ENCODE measurements around the gene DDX47.
A peak's percentile ranks its signal among the peaks of the same experiment; 100 is the strongest.

DDX47 gene

DNA sequence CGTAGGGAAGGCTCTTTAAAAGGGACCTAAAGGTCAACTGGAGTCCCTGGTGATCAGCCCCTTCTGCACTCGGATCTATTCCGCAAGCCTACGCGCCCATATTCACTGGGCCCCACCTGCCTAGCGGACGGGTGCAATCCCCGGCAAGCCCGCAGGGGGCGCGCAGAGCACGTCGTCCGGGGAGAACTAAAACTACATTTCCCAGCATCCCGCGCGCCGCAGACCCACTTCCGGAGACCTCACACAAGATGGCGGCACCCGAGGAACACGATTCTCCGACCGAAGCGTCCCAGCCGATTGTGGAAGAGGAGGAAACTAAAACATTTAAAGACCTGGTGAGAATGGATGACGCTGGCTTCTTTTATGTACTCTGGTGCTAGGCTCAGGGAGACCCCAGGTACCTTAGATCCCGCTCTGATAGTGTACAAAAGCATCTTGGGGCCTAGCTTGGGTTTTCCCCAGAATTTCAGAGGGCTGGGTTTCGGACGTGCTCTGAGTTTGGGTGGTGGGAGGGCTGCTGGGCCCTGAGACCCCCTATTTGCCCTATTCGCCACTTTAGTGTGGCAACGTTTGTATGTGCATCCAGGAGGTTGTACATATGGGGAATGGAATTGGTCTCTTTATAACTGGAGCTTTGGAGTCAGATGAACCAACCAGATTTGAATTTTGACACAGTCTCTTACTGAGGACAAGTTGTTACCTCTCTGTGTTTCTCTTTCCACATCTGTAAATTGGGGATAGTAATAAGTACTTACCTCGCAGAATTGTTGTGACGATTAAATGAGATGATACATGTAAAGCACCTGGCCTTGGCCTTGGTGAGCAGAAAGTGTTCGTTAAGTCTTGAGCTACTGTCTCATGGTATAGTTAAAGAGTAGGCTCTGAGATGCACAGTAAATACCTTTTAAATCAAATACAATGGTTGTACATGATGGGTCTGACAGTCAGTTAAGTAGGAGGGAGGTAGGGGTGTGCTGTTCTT lies at the start of gene DDX47:
Gene DDX47 (plus strand): TSS at position 227 of the 982 bp plus-strand sequence. CDS start 22 bp downstream, at position 249.
- TF ChIP-seq CTCF (IDR thresholded peaks at IDR 0.05), result peak; percentile 98
- intact Hi-C loops (cut with DNase I; ENCODE audit: low total_unique reads), result no loop called here
- peaks cover 0 to 31% (median 23%) of the 10 kb centered on the region in 4 donors for H3K4me1 ChIP-seq
- H3K9me3 ChIP-seq, result no peaks in the 10 kb centered on the region
- H3K27ac ChIP-seq, result peak within 1 kb of the TSS; percentile 75 to 83
- H3K36me3 ChIP-seq, result peaks cover 0 to 5% (median 0%) of the 10 kb centered on the region in 3 donors
- no peaks in the 10 kb centered on the region for H3K27me3 ChIP-seq
- H3K4me3 ChIP-seq, result peak within 1 kb of the TSS; percentile 70 to 94
- DNase-seq, result peak; percentile 97

- no peak for DNase-seq
- Histone ChIP-seq H3K27me3 (no peaks in the 10 kb centered on the region), H3K9me3 (no peaks in the 10 kb centered on the region), H3K27ac (no peak overlapping the region), H3K4me1 (no peaks in the 10 kb centered on the region), H3K36me3 (no peaks in the 10 kb centered on the region), H3K4me3 (no peak overlapping the region)
- no peak for TF ChIP-seq CTCF (IDR thresholded peaks at IDR 0.05)
- intact Hi-C loops (cut with DNase I; ENCODE audit: low total_unique reads), result no loop called here
These were observed 48.3 kb upstream of the DDX47 start for GRCh38 chr12:12764824-12765223.

DNA sequence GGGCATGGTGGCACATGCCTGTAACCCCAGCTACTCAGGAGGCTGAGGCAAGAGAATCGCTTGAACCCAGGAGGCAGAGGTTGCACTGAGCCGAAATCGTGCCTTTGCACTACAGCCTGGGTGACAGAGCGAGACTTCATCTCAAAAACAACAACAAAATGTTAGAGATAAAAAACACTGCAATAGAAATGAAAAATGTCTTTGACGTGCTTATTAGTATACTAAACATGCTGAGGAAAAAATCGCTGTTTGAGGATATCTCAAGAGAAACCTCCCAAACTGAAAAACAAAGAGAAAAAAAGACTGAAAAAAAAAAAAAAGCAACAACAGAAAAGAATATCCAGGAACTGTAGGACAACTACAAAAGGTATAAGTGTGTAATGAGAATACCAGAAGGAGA lies 42.9 kb upstream of the DDX47 start:
- no peak overlapping the region for H3K27ac ChIP-seq
- no peaks in the 10 kb centered on the region for H3K4me1 ChIP-seq
- no peaks in the 10 kb centered on the region for H3K9me3 ChIP-seq
- H3K4me3 ChIP-seq, result no peak overlapping the region
- no peaks in the 10 kb centered on the region for H3K36me3 ChIP-seq
- intact Hi-C loops (cut with DNase I; ENCODE audit: low total_unique reads), result no loop called here
- DNase-seq, result no peak
- no peak for TF ChIP-seq CTCF (IDR thresholded peaks at IDR 0.05)
- H3K27me3 ChIP-seq, result no peaks in the 10 kb centered on the region

- TF ChIP-seq CTCF (IDR thresholded peaks at IDR 0.05), result no peak
- no peaks in the 10 kb centered on the region for H3K9me3 ChIP-seq
- no peaks in the 10 kb centered on the region for H3K4me1 ChIP-seq
These were observed 38.4 kb upstream of the DDX47 start for GRCh38 chr12:12774791-12775190.

DNA sequence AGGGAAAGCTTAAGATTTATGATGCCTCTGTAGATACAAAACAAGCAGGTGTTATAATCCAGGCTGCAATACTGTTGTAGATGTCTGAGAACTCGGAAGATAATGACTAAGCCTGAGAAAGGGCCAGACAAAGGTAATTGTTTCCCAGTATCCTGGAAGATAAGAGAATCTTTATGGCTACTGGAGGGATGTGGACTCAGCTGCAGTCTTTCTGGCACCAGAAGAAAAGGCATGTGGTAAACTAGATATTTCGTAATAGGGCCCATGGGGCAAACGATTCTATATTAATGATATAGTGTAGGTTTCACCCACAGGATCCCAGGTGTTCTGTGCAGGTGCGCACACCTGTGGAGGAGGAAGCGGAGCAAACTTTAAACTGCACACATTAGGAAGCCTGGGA lies 36.9 kb upstream of the DDX47 start:
- Histone ChIP-seq H3K4me3 (no peak overlapping the region), H3K27ac (no peak overlapping the region), H3K4me1 (no peaks in the 10 kb centered on the region), H3K9me3 (no peaks in the 10 kb centered on the region), H3K27me3 (no peaks in the 10 kb centered on the region), H3K36me3 (no peaks in the 10 kb centered on the region)
- intact Hi-C loops (cut with DNase I; ENCODE audit: low total_unique reads), result no loop called here
- DNase-seq, result no peak
- no peak for TF ChIP-seq CTCF (IDR thresholded peaks at IDR 0.05)

More at GRCh38 chr12:12774791-12775190, 38.4 kb upstream of the DDX47 start:
- Histone ChIP-seq H3K27me3 (no peaks in the 10 kb centered on the region), H3K27ac (no peak overlapping the region), H3K4me3 (no peak overlapping the region), H3K36me3 (no peaks in the 10 kb centered on the region)
- intact Hi-C loops (cut with DNase I; ENCODE audit: low total_unique reads), result no loop called here
- no peak for DNase-seq
